Neural cell (in vitro differentiated cells): ENCODE measurements around the gene PCYT2. TPM values are rescaled to one million over a fixed set of nuclear protein-coding genes. Genes with fewer than 3 reads are reported as not detected.

Experiments
- H2AFZ ChIP-seq: fragments of 200-600, 300-800 bp; sonication (generic), shearing (Covaris generic); 2 replicates; pipeline ENCODE4 v1.6.0; 2014; ENCODE audit warnings: low read depth, mild to moderate bottlenecking, antibody characterized with exemption, low read length, moderate library complexity
- H3F3A ChIP-seq: fragments of 200-600 bp; shearing (Covaris generic); 2 replicates; pipeline ENCODE4 v1.6.1; 2016; ENCODE audit warnings: mild to moderate bottlenecking, moderate library complexity, mixed read lengths, antibody characterized with exemption, low read length; ENCODE audit not compliant: insufficient read depth, poor library complexity, severe bottlenecking
- H3K27ac ChIP-seq: fragments of 200-600, 300-800 bp; sonication (generic), shearing (Covaris generic); 2 replicates; pipeline ENCODE4 v1.5.1; 2014; ENCODE audit warnings: mild to moderate bottlenecking, low read length, moderate library complexity
- H3K27me3 ChIP-seq: fragments of 300-800, 200-600 bp; sonication (generic), shearing (Covaris generic); 2 replicates; pipeline ENCODE4 v1.6.0; 2014; ENCODE audit warnings: mild to moderate bottlenecking, low read depth, low read length, moderate library complexity; ENCODE audit not compliant: insufficient read depth
- H3K36me3 ChIP-seq: fragments of 300-800, 200-600 bp; sonication (generic), shearing (Covaris generic); 2 replicates; pipeline ENCODE4 v1.5.1; 2014; ENCODE audit warnings: mild to moderate bottlenecking, antibody characterized with exemption, low read length, moderate library complexity; ENCODE audit not compliant: insufficient read depth
- H3K4me2 ChIP-seq: fragments of 300-800, 200-600 bp; sonication (generic), shearing (Covaris generic); 2 replicates; pipeline ENCODE4 v1.6.0; 2014; ENCODE audit warnings: mild to moderate bottlenecking, low read length
- H3K4me3 ChIP-seq: fragments of 300-800, 200-600 bp; sonication (generic), shearing (Covaris generic); 2 replicates; pipeline ENCODE4 v1.5.1; 2014; ENCODE audit warnings: mild to moderate bottlenecking, low read length, moderate library complexity
- H3K79me2 ChIP-seq: fragments of 200-600 bp; shearing (Covaris generic); replicated peaks from 2 replicates; pipeline ENCODE4 v1.6.0; 2014; ENCODE audit warnings: mild to moderate bottlenecking, low read length, moderate library complexity; ENCODE audit not compliant: insufficient read depth
- H3K9ac ChIP-seq: fragments of 300-800, 200-600 bp; sonication (generic), shearing (Covaris generic); 2 replicates; pipeline ENCODE4 v1.6.1; 2016; ENCODE audit warnings: mild to moderate bottlenecking, low read length, mixed read lengths
- H3K9me2 ChIP-seq: fragments of 200-600 bp; shearing (Covaris generic); 2 replicates; pipeline ENCODE4 v1.6.1; 2016; ENCODE audit warnings: mild to moderate bottlenecking, low read length, mixed read lengths; ENCODE audit not compliant: insufficient read depth
- H3K9me3 ChIP-seq: fragments of 200-600, 300-800 bp; sonication (generic), shearing (Covaris generic); 2 replicates; pipeline ENCODE4 v1.6.1; 2016; ENCODE audit warnings: mild to moderate bottlenecking, mixed run types, low read length, moderate library complexity, mixed read lengths
- H4K20me1 ChIP-seq: fragments of 200-600 bp; shearing (Covaris generic); 2 replicates; pipeline ENCODE4 v1.6.1; 2016; ENCODE audit warnings: mild to moderate bottlenecking, mixed run types; ENCODE audit not compliant: insufficient read depth
- CTCF ChIP-seq: fragments of 450-650 bp; IDR thresholded peaks from 2 replicates; pipeline ENCODE4 v1.5.1; 2014; ENCODE audit warnings: antibody characterized with exemption, mild to moderate bottlenecking, moderate library complexity; ENCODE audit not compliant: poor library complexity, severe bottlenecking
- EZH2 ChIP-seq: fragments of 200-600, 300-800 bp; shearing (Covaris generic), sonication (generic); IDR thresholded peaks from 2 replicates; pipeline ENCODE4 v1.6.1; 2014; ENCODE audit warnings: antibody characterized with exemption, low read length, borderline replicate concordance, mild to moderate bottlenecking; ENCODE audit not compliant: insufficient read depth, poor library complexity, severe bottlenecking
- MXI1 ChIP-seq: fragments of 450-650 bp; conservative IDR thresholded peaks from 2 replicates; pipeline ENCODE4 v1.6.1; 2014; ENCODE audit warnings: antibody characterized with exemption, mild to moderate bottlenecking; ENCODE audit not compliant: poor library complexity, severe bottlenecking
- POLR2AphosphoS5 ChIP-seq: IDR thresholded peaks from 2 replicates; pipeline ENCODE4 v1.6.1; 2012
- RAD21 ChIP-seq: fragments of 450-650 bp; conservative IDR thresholded peaks from 2 replicates; pipeline ENCODE4 v1.6.1; 2014; ENCODE audit warnings: antibody characterized with exemption, mild to moderate bottlenecking, moderate library complexity
- REST ChIP-seq: IDR thresholded peaks from 2 replicates; pipeline ENCODE4 v1.6.1; 2012; ENCODE audit warnings: borderline replicate concordance
- SMC3 ChIP-seq: fragments of 450-650 bp; conservative IDR thresholded peaks from 2 replicates; pipeline ENCODE4 v1.6.1; 2014; ENCODE audit warnings: antibody characterized with exemption, mild to moderate bottlenecking, moderate library complexity; ENCODE audit not compliant: poor library complexity
- TAF1 ChIP-seq: IDR thresholded peaks from 2 replicates; pipeline ENCODE4 v1.6.1; 2012; ENCODE audit warnings: low read depth
- polyA plus RNA-seq: library from polyadenylated mRNA; depleted of rRNA; stranded (reverse); fragments of >200 nt; gene quantifications from 2 replicates; pipeline ENCODE4 v1.2.3, GENCODE V29; 2014

PCYT2 gene
- polyA plus RNA-seq, 1 donor from 2014 or later, result 35.3 TPM

GRCh38 chr17:81867991-81868673, 43.1 kb downstream of the PCYT2 start:
- Histone ChIP-seq H3K79me2 (peaks cover 19% of the 10 kb centered on the region), H3K27ac (no peak overlapping the region), H3F3A (no peaks in the 10 kb centered on the region), H3K4me3 (no peak overlapping the region), H4K20me1 (no peaks in the 10 kb centered on the region), H2AFZ (no peak overlapping the region), H3K9me2 (no peaks in the 10 kb centered on the region), H3K9ac (no peak overlapping the region), H3K9me3 (no peaks in the 10 kb centered on the region), H3K27me3 (no peaks in the 10 kb centered on the region), H3K36me3 (no peaks in the 10 kb centered on the region), H3K4me2 (no peak overlapping the region)
- no peak for TF ChIP-seq POLR2AphosphoS5
- no peak for TF ChIP-seq EZH2
- no peak for TF ChIP-seq REST

- no peak overlapping the region for H3K27ac ChIP-seq
- no peaks in the 10 kb centered on the region for H3K27me3 ChIP-seq
- H4K20me1 ChIP-seq, result no peaks in the 10 kb centered on the region
- no peaks in the 10 kb centered on the region for H3K9me2 ChIP-seq
- no peaks in the 10 kb centered on the region for H3K9me3 ChIP-seq
- no peaks in the 10 kb centered on the region for H3F3A ChIP-seq
- H2AFZ ChIP-seq, result no peak overlapping the region
- H3K4me3 ChIP-seq, result no peak overlapping the region
- peaks cover 24% of the 10 kb centered on the region for H3K79me2 ChIP-seq
- H3K9ac ChIP-seq, result no peak overlapping the region
- H3K36me3 ChIP-seq, result no peaks in the 10 kb centered on the region
- H3K4me2 ChIP-seq, result no peak overlapping the region
- TF ChIP-seq EZH2, result no peak
- no peak for TF ChIP-seq TAF1
- TF ChIP-seq CTCF, result no peak
- TF ChIP-seq POLR2AphosphoS5, result peak; percentile 30
- no peak for TF ChIP-seq SMC3
- TF ChIP-seq REST, result no peak
- no peak for TF ChIP-seq MXI1
- TF ChIP-seq RAD21, result no peak
Measured at GRCh38 chr17:81867170-81867990, 43.8 kb downstream of the PCYT2 start.
